HCT116 (cell line): ENCODE results near the gene RABGGTA. TPM values are rescaled to one million over a fixed set of nuclear protein-coding genes. Genes with fewer than 3 reads are reported as not detected.

Experiments used
- ATAC-seq: fragments of 200-7000 bp; cut with Tn5 transposase; 2 replicates; pipeline ENCODE4 v1.9.1; 2020; ENCODE audit warnings: mild to moderate bottlenecking, moderate library complexity
- BruUV-seq: library from RNA; stranded (reverse); fragments of 400-500 nt; replicated peaks from 2 replicates; lab custom pipeline; 2021; lab: Mats Ljungman, UMichigan
- CTCF ChIA-PET: fragments of 300-600 bp; sonication (Branson Sonifier 250); formaldehyde crosslinking; loops from one replicate; lab custom pipeline; 2021; ENCODE audit warnings: antibody characterized with exemption; lab: Charles Lee
- POLR2A ChIA-PET: fragments of 300-600, 350-600 bp; sonication (Branson Sonifier 250); formaldehyde crosslinking; loops from one replicate; lab custom pipeline; 2021; ENCODE audit warnings: antibody characterized with exemption; lab: Charles Lee
- RAD21 ChIA-PET, 2 experiments: fragments of 300-600 bp; sonication (Branson Sonifier 250); formaldehyde crosslinking; loops; one replicate each; lab custom pipeline; 2023; ENCODE audit warnings: low total read pairs in 2 of 2; ENCODE audit not compliant: uncharacterized antibody in 2 of 2, unreplicated experiment in 2 of 2, low non-redundant PET in 1 of 2; lab: Charles Lee
- DNase-seq: peaks from one replicate; pipeline ENCODE4 v3.0.0-alpha.2; 2010; ENCODE audit warnings: low read depth, low spot score
- H2AFZ ChIP-seq: fragments of 200-600 bp; shearing (Covaris generic), sonication (generic); 2 replicates; pipeline ENCODE4 v1.6.1; 2017; ENCODE audit warnings: low read depth, mixed run types, mixed read lengths, antibody characterized with exemption, low read length; ENCODE audit not compliant: poor library complexity, severe bottlenecking
- H3K27ac ChIP-seq: 2 replicates; pipeline ENCODE4 v1.5.1; 2012; ENCODE audit warnings: low read depth, low read length
- H3K27me3 ChIP-seq: fragments of 200-600 bp; sonication (generic); 2 replicates; pipeline ENCODE4 v1.6.1; 2016; ENCODE audit warnings: mixed run types, low read length, mixed read lengths; ENCODE audit not compliant: insufficient read depth
- H3K36me3 ChIP-seq, 2 experiments: fragments of 200-500 bp in 1 of 2; fragments of 200-600 bp in 1 of 2; sonication (Bioruptor generic) in 1 of 2; sonication (generic) in 1 of 2; 2 replicates each; pipeline versions ENCODE4 v1.5.1 to v1.6.1; 2014 to 2016; ENCODE audit warnings: low read length in 2 of 2, inconsistent platforms in 1 of 2, mixed read lengths in 1 of 2, mixed run types in 1 of 2; ENCODE audit not compliant: insufficient read depth in 2 of 2, control insufficient read depth in 1 of 2
- H3K4me1 ChIP-seq, 2 experiments: fragments of 200-600 bp in 1 of 2; sonication (generic) in 1 of 2; 2 replicates each; pipeline versions ENCODE4 v1.5.1 to v1.6.1; 2012 to 2017; ENCODE audit warnings: low read length in 2 of 2, inconsistent platforms in 1 of 2, mild to moderate bottlenecking in 1 of 2, mixed read lengths in 1 of 2, mixed run types in 1 of 2, moderate library complexity in 1 of 2; ENCODE audit not compliant: insufficient read depth in 2 of 2, control insufficient read depth in 1 of 2
- H3K4me2 ChIP-seq: fragments of 200-600 bp; sonication (generic); 2 replicates; pipeline ENCODE4 v1.6.1; 2017; ENCODE audit warnings: mixed run types, low read length, mixed read lengths
- H3K4me3 ChIP-seq, 2 experiments: fragments of 200-600 bp in 1 of 2; sonication (generic) in 1 of 2; replicated peaks in 1 of 2; 2 replicates each; pipeline ENCODE4 v1.5.1; 2011 to 2016; ENCODE audit warnings: low read length in 2 of 2, control low read depth in 1 of 2, low read depth in 1 of 2, mild to moderate bottlenecking in 1 of 2, mixed read lengths in 1 of 2, mixed run types in 1 of 2
- H3K79me2 ChIP-seq: fragments of 200-600 bp; sonication (generic); 2 replicates; pipeline ENCODE4 v1.6.1; 2017; ENCODE audit warnings: mild to moderate bottlenecking, mixed run types, low read length, moderate library complexity, mixed read lengths; ENCODE audit not compliant: insufficient read depth
- H3K9ac ChIP-seq: fragments of 200-600 bp; sonication (generic); 2 replicates; pipeline ENCODE4 v1.6.1; 2016; ENCODE audit warnings: low read length, mixed read lengths
- H3K9me2 ChIP-seq: fragments of 200-600 bp; sonication (generic), shearing (Covaris generic); 2 replicates; pipeline ENCODE4 v1.6.1; 2017; ENCODE audit warnings: mixed run types, mild to moderate bottlenecking, moderate library complexity; ENCODE audit not compliant: insufficient read depth
- H3K9me3 ChIP-seq, 2 experiments: fragments of 200-500 bp in 1 of 2; fragments of 200-600 bp in 1 of 2; sonication (Bioruptor generic) in 1 of 2; sonication (generic) in 1 of 2; 2 replicates each; pipeline ENCODE4 v1.6.1; 2014 to 2017; ENCODE audit warnings: low read length in 2 of 2, mixed read lengths in 2 of 2, inconsistent platforms in 1 of 2, low read depth in 1 of 2, mild to moderate bottlenecking in 1 of 2, mixed run types in 1 of 2, moderate library complexity in 1 of 2; ENCODE audit not compliant: control insufficient read depth in 1 of 2, insufficient read depth in 1 of 2
- H4K20me1 ChIP-seq: fragments of 200-600 bp; sonication (generic), shearing (Covaris generic); 2 replicates; pipeline ENCODE4 v1.6.1; 2017; ENCODE audit warnings: mixed run types, mild to moderate bottlenecking, moderate library complexity; ENCODE audit not compliant: insufficient read depth
- EGR1 ChIP-seq: IDR thresholded peaks from 2 replicates; pipeline ENCODE4 v1.6.1; 2012; ENCODE audit warnings: low read depth
- EZH2 ChIP-seq: fragments of 200-600 bp; sonication (generic); IDR thresholded peaks from 2 replicates; pipeline ENCODE4 v1.6.1; 2017; ENCODE audit warnings: antibody characterized with exemption, mixed run types
- EZH2phosphoT487 ChIP-seq: fragments of 200-600 bp; IDR thresholded peaks from 2 replicates; pipeline ENCODE4 v1.6.1; 2018; ENCODE audit warnings: antibody characterized with exemption, borderline replicate concordance
- JUND ChIP-seq: IDR thresholded peaks from 2 replicates; pipeline ENCODE4 v1.6.1; 2012
- POLR2A ChIP-seq: IDR thresholded peaks from 2 replicates; pipeline ENCODE4 v1.7.0; 2011; ENCODE audit warnings: borderline replicate concordance; ENCODE audit not compliant: insufficient read depth, insufficient read length; ENCODE audit errors: extremely low read depth
- RAD21 ChIP-seq: IDR thresholded peaks from 2 replicates; pipeline ENCODE4 v1.6.1; 2012; ENCODE audit warnings: low read depth, mild to moderate bottlenecking
- SP1 ChIP-seq: IDR thresholded peaks from 2 replicates; pipeline ENCODE4 v1.6.1; 2012; ENCODE audit warnings: low read depth
- ZFX ChIP-seq: fragments of 450-650 bp; IDR thresholded peaks from 2 replicates; pipeline ENCODE4 v1.6.1; 2017
- ZNF274 ChIP-seq: fragments of 200-500 bp; sonication (Bioruptor generic); IDR thresholded peaks from 2 replicates; pipeline ENCODE4 v1.6.1; 2014; ENCODE audit warnings: mild to moderate bottlenecking, low read depth, low read length, inconsistent platforms
- intact Hi-C: fragments of 100-400 bp; cut with micrococcal nuclease; formaldehyde crosslinking; loops from 2 replicates; pipeline ENCODE4 v1.10.0; 2022
- total RNA-seq: library from RNA; stranded (reverse); gene quantifications from one replicate; pipeline ENCODE4 v1.2.1, GENCODE V29; 2021; ENCODE audit not compliant: unreplicated experiment
- TF ChIP-seq, protein P1 (sequence below): IDR thresholded peaks from 2 replicates; pipeline ENCODE4 v1.6.1; 2012; ENCODE audit warnings: low read depth

RABGGTA gene
- total RNA-seq, 1 experiment from 2014 or later, result 40.8 TPM

DNA sequence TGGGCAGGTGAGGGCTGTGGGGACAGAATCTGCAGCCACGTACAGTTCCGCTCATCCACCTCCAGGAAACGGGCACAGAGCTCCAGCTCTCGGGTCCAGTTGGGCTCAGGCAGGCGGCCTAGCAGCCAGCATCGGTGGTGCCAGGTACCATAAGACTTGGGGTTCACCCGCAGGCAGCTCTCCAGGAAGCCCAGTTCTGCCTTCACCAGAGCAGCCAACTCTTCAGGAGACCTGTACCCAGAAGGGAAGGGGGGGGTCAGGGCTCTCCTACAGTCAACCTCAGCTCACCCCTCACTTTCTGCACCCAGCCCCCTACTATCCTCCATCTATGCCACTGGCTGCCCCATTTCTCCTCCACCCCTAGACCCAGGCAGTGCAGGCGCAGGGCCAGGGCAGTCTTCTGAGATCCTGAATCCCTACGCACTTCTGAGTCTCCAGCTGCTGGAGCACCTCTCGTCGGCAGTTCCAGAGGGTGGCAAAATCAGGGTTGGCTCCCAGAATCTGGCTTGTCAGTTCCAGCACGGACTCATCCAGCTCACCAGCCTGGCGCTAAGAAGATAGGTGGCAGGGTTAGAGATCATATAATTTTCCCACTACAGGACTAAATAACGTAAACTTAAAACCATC lies 1.4 kb downstream of the RABGGTA start:
- H3K27ac ChIP-seq, result no peak overlapping the region
- peak overlapping the region; percentile 98 for H3K4me2 ChIP-seq
- H3K36me3 ChIP-seq, result no peaks in the 10 kb centered on the region; a peak in 1 of 4 replicates
- POLR2A ChIA-PET, result interaction anchor here (0.8 to 2.7 kb wide), 6 partner anchors 15 to 166 kb away, joined by 3 to 20 read pairs (median 7); partner anchors contain the start of genes DHRS1, NOP9, PSME2 and TINF2
- peaks cover 9 to 22% of the 10 kb centered on the region in 2 experiments; a peak in 3 of 4 replicates for H3K4me1 ChIP-seq
- H3K9me2 ChIP-seq, result no peaks in the 10 kb centered on the region
- no peaks in the 10 kb centered on the region for H3K9me3 ChIP-seq
- TSS peak; percentile 68 for BruUV-seq
- H3K9ac ChIP-seq, result no peak overlapping the region
- intact Hi-C loops, result no loop called here
- CTCF ChIA-PET, result interaction anchor here (1.4 to 1.9 kb wide), 3 partner anchors 10 to 38 kb away, joined by 3 to 12 read pairs (median 9); partner anchors contain the start of gene CIDEB
- H4K20me1 ChIP-seq, result no peaks in the 10 kb centered on the region
- RAD21 ChIA-PET, result no interaction called here
- no peaks in the 10 kb centered on the region for H3K27me3 ChIP-seq
- no peak overlapping the region for H2AFZ ChIP-seq
- H3K79me2 ChIP-seq, result peaks cover 4% of the 10 kb centered on the region; the same call in 1 of the 2 replicates
- ATAC-seq (no peak), DNase-seq (no peak)
- TF ChIP-seq EZH2 (no peak), JUND (no peak), EZH2phosphoT487 (no peak), POLR2A (no peak), ZNF274 (no peak), RAD21 (no peak), ZFX (no peak), EGR1 (no peak), SP1 (no peak)
- TF ChIP-seq, protein P1, sequence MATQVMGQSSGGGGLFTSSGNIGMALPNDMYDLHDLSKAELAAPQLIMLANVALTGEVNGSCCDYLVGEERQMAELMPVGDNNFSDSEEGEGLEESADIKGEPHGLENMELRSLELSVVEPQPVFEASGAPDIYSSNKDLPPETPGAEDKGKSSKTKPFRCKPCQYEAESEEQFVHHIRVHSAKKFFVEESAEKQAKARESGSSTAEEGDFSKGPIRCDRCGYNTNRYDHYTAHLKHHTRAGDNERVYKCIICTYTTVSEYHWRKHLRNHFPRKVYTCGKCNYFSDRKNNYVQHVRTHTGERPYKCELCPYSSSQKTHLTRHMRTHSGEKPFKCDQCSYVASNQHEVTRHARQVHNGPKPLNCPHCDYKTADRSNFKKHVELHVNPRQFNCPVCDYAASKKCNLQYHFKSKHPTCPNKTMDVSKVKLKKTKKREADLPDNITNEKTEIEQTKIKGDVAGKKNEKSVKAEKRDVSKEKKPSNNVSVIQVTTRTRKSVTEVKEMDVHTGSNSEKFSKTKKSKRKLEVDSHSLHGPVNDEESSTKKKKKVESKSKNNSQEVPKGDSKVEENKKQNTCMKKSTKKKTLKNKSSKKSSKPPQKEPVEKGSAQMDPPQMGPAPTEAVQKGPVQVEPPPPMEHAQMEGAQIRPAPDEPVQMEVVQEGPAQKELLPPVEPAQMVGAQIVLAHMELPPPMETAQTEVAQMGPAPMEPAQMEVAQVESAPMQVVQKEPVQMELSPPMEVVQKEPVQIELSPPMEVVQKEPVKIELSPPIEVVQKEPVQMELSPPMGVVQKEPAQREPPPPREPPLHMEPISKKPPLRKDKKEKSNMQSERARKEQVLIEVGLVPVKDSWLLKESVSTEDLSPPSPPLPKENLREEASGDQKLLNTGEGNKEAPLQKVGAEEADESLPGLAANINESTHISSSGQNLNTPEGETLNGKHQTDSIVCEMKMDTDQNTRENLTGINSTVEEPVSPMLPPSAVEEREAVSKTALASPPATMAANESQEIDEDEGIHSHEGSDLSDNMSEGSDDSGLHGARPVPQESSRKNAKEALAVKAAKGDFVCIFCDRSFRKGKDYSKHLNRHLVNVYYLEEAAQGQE, result no peak
- no peak overlapping the region; a peak in 1 of 4 replicates for H3K4me3 ChIP-seq
